GOT3 (cell line): ENCODE data around the gene SH2D3C.
"Not testable (repeated sequence)": the region's sequence is repeated elsewhere in the genome, so short reads cannot be mapped to it uniquely, and the experiment has no call there.

ENCODE experiments used
- DNase-seq: peaks from one replicate; lab custom pipeline; 2025; ENCODE audit warnings: mixed read lengths; lab: John Stamatoyannopoulos, UW

Gene SH2D3C

GRCh38 chr9:127785023-127785932 lies 6.8 kb upstream of the SH2D3C start:
- peak; percentile 30 for DNase-seq

- DNase-seq, result no peak
Measured at GRCh38 chr9:127783111-127784008, 4.9 kb upstream of the SH2D3C start.

DNA sequence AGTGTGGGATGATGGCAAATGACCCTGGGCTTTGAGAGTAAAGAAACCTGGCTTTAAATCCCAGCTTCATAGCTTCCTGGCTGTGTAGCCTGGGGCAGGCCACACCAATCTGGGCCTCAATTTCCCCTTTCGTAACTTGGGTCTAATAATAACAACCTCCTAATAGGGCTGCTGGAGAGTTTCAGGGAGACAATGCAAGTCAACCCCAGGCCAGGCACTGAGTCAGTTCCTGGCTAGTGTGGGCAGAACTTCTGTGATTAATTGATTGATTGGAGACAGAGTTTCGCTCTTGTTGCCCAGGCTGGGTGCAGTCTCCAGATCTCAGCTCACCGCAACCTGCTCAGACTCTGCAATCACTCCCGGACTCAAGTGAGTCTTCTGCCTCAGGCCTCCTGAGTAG lies 3.3 kb upstream of the SH2D3C start:
- DNase-seq, result no peak

DNA sequence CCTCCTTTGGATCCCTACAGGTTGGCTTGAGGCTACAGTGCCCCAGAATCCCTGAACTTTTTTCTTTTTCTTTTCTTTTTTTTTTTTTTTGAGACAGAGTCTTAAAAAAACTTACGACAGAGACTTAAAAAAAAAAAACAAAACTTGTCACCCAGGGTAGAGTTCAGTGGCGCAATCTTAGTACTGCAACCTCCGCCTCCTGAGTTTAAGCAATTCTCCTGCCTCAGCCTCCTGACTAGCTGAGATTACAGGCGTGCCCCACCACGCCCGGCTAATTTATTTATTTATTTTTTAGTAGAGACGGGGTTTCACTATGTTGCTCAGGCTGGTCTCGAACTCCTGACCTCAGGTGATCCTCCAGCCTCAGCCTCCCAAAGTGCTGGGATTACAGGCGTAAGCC lies 2.4 kb upstream of the SH2D3C start:
- not testable (repeated sequence) for DNase-seq

- DNase-seq, result no peak
Measured at GRCh38 chr9:127780126-127780885, 1.8 kb upstream of the SH2D3C start.

GRCh38 chr9:127779136-127779981 lies 893 bp upstream of the SH2D3C start:
- no peak for DNase-seq

DNA sequence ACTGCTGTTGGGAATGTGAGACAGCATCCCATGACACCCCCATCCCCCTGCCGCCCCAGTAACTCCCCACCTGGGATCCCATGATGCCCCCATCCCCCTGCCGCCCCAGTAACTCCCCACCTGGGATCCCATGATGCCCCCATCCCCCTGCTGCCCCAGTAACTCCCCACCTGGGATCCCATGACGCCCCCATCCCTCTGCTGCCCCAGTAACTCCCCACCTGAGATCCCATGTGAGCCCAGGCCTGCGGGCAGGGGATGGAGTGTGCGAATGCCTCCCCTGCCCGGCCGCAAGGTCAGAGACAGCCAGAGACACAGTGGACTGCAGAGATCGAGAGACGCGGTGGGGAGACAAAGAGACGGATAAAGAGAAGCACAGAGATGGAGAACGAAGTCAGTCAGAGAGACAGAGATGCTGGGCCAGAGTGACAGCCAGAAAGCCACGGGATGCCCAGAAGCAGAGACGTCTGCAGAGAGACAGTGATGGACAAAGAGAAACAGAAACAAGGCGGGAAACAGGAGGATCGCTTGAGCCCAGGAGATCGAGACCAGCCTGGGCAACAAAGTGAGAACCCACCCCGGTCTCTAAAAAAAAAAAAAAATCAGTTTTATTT lies 992 bp downstream of the SH2D3C start:
- DNase-seq, result no peak

GRCh38 chr9:127776924-127777289 lies 1.6 kb downstream of the SH2D3C start:
- no peak for DNase-seq

- no peak for DNase-seq
Measured at GRCh38 chr9:127776195-127776923, 2.1 kb downstream of the SH2D3C start.

GRCh38 chr9:127773981-127774380 lies 4.5 kb downstream of the SH2D3C start:
- DNase-seq, result no peak

GRCh38 chr9:127773272-127773671 lies 5.2 kb downstream of the SH2D3C start:
- no peak for DNase-seq

DNA sequence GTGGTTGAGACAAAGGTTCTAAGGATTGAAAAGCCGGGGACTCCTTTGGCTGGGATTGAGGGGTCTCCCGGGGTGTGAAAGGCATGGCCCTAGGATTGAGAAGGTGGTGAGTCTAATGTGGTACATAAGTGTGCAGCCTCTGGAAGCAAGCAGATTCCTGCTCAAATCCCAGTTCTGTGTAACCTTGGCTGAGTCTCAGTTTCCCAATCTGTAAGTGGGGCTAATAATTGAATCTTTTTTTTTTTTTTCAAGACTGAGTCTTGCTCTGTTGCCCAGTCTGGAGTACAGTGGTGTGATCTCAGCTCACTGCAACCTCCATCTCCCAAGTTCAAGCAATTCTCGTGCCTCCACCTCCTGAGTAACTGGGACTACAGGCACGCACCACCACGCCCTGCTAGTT lies 5.9 kb downstream of the SH2D3C start:
- DNase-seq, result no peak

- DNase-seq, result no peak
Measured at GRCh38 chr9:127771570-127772189, 6.8 kb downstream of the SH2D3C start.

DNA sequence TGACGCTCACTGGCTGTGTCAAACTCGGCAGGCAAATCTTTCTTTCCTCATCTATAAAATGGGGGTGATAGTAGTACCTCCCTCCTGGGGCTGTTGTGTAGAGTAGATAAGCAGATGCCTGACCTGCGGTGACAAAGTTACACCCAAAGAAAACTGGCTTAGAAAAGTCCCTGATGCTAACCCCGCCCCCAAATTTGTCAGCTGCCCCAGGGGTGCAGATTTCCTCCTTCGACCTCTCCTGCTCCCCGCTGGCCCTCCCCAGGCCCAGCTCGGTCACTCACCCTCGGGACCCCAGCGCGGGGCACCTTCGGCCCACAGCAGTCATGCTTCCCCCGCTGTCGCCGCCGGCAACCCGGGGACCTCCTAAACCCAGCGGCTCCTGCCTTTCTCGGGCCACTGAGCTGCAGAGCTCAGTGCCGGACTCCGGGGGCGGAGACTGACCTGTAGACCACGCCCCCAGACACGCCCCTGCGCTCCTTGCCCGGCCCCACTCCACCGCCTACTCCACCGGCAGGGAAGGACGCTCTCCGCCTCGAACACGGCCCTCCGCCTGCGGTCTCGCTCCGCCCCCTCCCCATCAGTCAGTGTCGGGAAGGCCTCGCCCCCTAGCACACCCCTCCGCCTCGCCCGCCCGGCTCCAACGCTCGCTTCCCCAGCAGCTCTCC lies 7.4 kb downstream of the SH2D3C start:
- DNase-seq, result peak; percentile 82

DNA sequence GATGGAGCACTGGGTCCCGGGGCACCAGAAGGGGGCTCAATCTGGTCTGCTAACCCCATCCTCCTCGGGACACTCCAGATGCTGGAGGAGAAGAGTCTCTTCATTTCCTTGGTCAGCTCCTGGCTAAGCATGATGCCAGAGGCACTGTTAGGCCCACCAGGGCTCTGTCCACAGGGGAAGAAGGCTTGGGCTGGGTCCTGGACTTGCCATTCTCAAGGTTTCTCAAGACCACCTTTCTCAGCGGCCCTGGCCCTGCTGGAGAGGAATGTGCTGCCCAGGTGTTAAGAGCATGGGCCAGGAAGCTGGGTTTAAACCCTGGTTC lies 7.9 kb downstream of the SH2D3C start:
- DNase-seq, result no peak

GRCh38 chr9:127769929-127770582 lies 8.4 kb downstream of the SH2D3C start:
- no peak for DNase-seq

GRCh38 chr9:127769101-127769500 lies 9.4 kb downstream of the SH2D3C start:
- no peak for DNase-seq

- no peak for DNase-seq
Measured at GRCh38 chr9:127768698-127769097, 9.8 kb downstream of the SH2D3C start.

- DNase-seq, result no peak
Measured at GRCh38 chr9:127767909-127768331, 10.5 kb downstream of the SH2D3C start.
